K562 (cell line): ENCODE results near the gene QPCT. TPM values are rescaled to one million over a fixed set of nuclear protein-coding genes. Genes with fewer than 3 reads are reported as not detected.
A peak's percentile ranks its signal among the peaks of the same experiment; 100 is the strongest.

Experiments used
- ATAC-seq: fragments of 200-7000 bp; cut with Tn5 transposase; 3 replicates; pipeline ENCODE4 v1.9.1; 2020; ENCODE audit warnings: moderate library complexity
- BruUV-seq: library from RNA; stranded (reverse); fragments of 400-500 nt; replicated peaks from 2 replicates; lab custom pipeline; 2021; lab: Mats Ljungman, UMichigan
- CTCF ChIA-PET: fragments of 300-600 bp; formaldehyde crosslinking; extraction: SDS; loops from one replicate; lab custom pipeline; 2021; ENCODE audit warnings: low intra/inter-chr PET ratio; lab: Yijun Ruan, JAX
- POLR2A ChIA-PET: fragments of 300-600, 350-650 bp; sonication (Branson Sonifier 250); formaldehyde crosslinking; extraction: SDS; loops from one replicate; lab custom pipeline; 2021; ENCODE audit warnings: antibody characterized with exemption, inconsistent platforms; lab: Yijun Ruan, JAX
- DNase-seq, 4 experiments: peaks; one replicate each; pipeline versions ENCODE4 v3.0.0 to v3.0.0-alpha.2; 2011 to 2018; ENCODE audit warnings: low spot score in 3 of 4, mixed read lengths in 3 of 4; ENCODE audit errors: extremely low read depth in 1 of 4
- FAIRE-seq: peaks from 2 replicates; lab custom pipeline; 2011; peaks lifted over from hg19 to GRCh38; lab: Jason Lieb, UNC
- H2AFZ ChIP-seq: 2 replicates; pipeline ENCODE4 v1.6.0; 2011; ENCODE audit warnings: low read depth, low read length, control low read depth, inconsistent platforms
- H3K27ac ChIP-seq: fragments of 200-600 bp; 3 replicates; pipeline ENCODE4 v1.8.0; 2011; ENCODE audit warnings: low read depth, mild to moderate bottlenecking, control low read depth, inconsistent platforms, low read length, moderate library complexity, mixed read lengths; ENCODE audit errors: extremely low read depth
- H3K27me3 ChIP-seq, 2 experiments: fragments of 300-600 bp in 1 of 2; 2 replicates in 1 of 2; 3 replicates in 1 of 2; pipeline versions ENCODE4 v1.6.0 to v1.8.0; 2011; ENCODE audit warnings: inconsistent platforms in 2 of 2, low read length in 2 of 2, mild to moderate bottlenecking in 1 of 2, mixed read lengths in 1 of 2, moderate library complexity in 1 of 2; ENCODE audit not compliant: control insufficient read depth in 2 of 2, insufficient read depth in 2 of 2
- H3K36me3 ChIP-seq: fragments of 300-600 bp; 3 replicates; pipeline ENCODE4 v1.8.0; 2011; ENCODE audit warnings: mild to moderate bottlenecking, low read length, inconsistent platforms; ENCODE audit not compliant: control insufficient read depth, insufficient read depth
- H3K4me1 ChIP-seq, 2 experiments: fragments of 200-600 bp in 1 of 2; replicated peaks in 1 of 2; 2 replicates in 1 of 2; 3 replicates in 1 of 2; pipeline versions ENCODE4 v1.5.1 to v1.8.0; 2011; ENCODE audit warnings: inconsistent platforms in 2 of 2, low read length in 2 of 2, mild to moderate bottlenecking in 1 of 2, mixed read lengths in 1 of 2, moderate library complexity in 1 of 2; ENCODE audit not compliant: control insufficient read depth in 2 of 2, insufficient read depth in 2 of 2
- H3K4me2 ChIP-seq: 2 replicates; pipeline ENCODE4 v1.6.1; 2011; ENCODE audit warnings: low read length, control low read depth, inconsistent platforms, mixed read lengths; ENCODE audit not compliant: insufficient read depth
- H3K4me3 ChIP-seq: fragments of 200-600 bp; sonication (generic), shearing (Covaris generic); 2 replicates; pipeline ENCODE4 v1.5.1; 2016; ENCODE audit warnings: control low read depth, inconsistent platforms
- H3K79me2 ChIP-seq: fragments of 200-600 bp; 3 replicates; pipeline ENCODE4 v1.8.0; 2011; ENCODE audit warnings: low read length, inconsistent platforms; ENCODE audit not compliant: control insufficient read depth, insufficient read depth
- H3K9ac ChIP-seq, 2 experiments: 2 replicates each; pipeline versions ENCODE4 v1.6.0 to v1.6.1; 2011; ENCODE audit warnings: low read depth in 2 of 2, low read length in 2 of 2, control low read depth in 1 of 2, inconsistent platforms in 1 of 2, mild to moderate bottlenecking in 1 of 2, mixed read lengths in 1 of 2; ENCODE audit not compliant: insufficient read depth in 1 of 2
- H3K9me1 ChIP-seq: one replicate; pipeline ENCODE4 v1.6.0; 2011; ENCODE audit warnings: inconsistent platforms, mild to moderate bottlenecking, low read length, moderate library complexity; ENCODE audit not compliant: control insufficient read depth, insufficient read depth
- H3K9me3 ChIP-seq: replicated peaks from 2 replicates; pipeline ENCODE4 v1.5.1; 2011; ENCODE audit warnings: low read depth, low read length, inconsistent platforms; ENCODE audit not compliant: control insufficient read depth, insufficient read depth
- H4K20me1 ChIP-seq: replicated peaks from 2 replicates; pipeline ENCODE4 v1.6.1; 2011; ENCODE audit warnings: low read length, inconsistent platforms, mixed read lengths; ENCODE audit not compliant: control insufficient read depth, insufficient read depth
- CBFA2T3 ChIP-seq: fragments of 450-650 bp; IDR thresholded peaks from 2 replicates; pipeline ENCODE4 v1.6.1; 2017
- CEBPB ChIP-seq: fragments of 450-650 bp; IDR thresholded peaks from 2 replicates; pipeline ENCODE4 v1.6.1; 2016; ENCODE audit warnings: missing genetic modification characterization, missing compliant biosample characterization
- CEBPG ChIP-seq, 3 experiments: fragments of 200-800 bp in 1 of 3; sonication (Bioruptor generic) in 1 of 3; sonication (generic) in 1 of 3; formaldehyde crosslinking in 1 of 3; IDR thresholded peaks in 2 of 3; conservative IDR thresholded peaks in 1 of 3; 2 replicates each; pipeline versions ENCODE4 v1.6.1 to v1.8.0; 2016 to 2022; ENCODE audit warnings: missing compliant biosample characterization in 2 of 3, missing genetic modification characterization in 2 of 3, mild to moderate bottlenecking in 1 of 3, missing genetic modification reagents in 1 of 3
- ELK3 ChIP-seq: fragments of 450-650 bp; formaldehyde crosslinking; IDR thresholded peaks from 2 replicates; pipeline ENCODE4 v1.4.0; 2020; ENCODE audit warnings: mild to moderate bottlenecking
- IRF9 ChIP-seq: fragments of 450-650 bp; IDR thresholded peaks from 2 replicates; pipeline ENCODE4 v1.6.1; 2016; ENCODE audit warnings: missing biosample characterization, missing genetic modification characterization
- L3MBTL2 ChIP-seq: fragments of 450-650 bp; IDR thresholded peaks from 2 replicates; pipeline ENCODE4 v1.6.1; 2016; ENCODE audit warnings: mild to moderate bottlenecking, moderate library complexity
- MGA ChIP-seq: fragments of 450-650 bp; IDR thresholded peaks from 2 replicates; pipeline ENCODE4 v1.6.1; 2016; ENCODE audit warnings: mild to moderate bottlenecking, moderate library complexity
- SMARCA4 ChIP-seq: fragments of 450-650 bp; IDR thresholded peaks from 2 replicates; pipeline ENCODE4 v1.6.1; 2016
- WGBS: fragments of 100-300 bp; shearing (Covaris generic); methylation state at CpG from one replicate; pipeline ENCODE4 v1.1.6; 2016; ENCODE audit warnings: low coverage, mixed read lengths; ENCODE audit not compliant: insufficient coverage; ENCODE audit errors: missing lambda C conversion rate; 5-methylcytosine and 5-hydroxymethylcytosine counted together
- in situ Hi-C: fragments of 300-500 bp; cut with MboI; formaldehyde crosslinking; loops from 4 replicates; pipeline ENCODE4 v1.15.0; 2018; ENCODE audit warnings: inconsistent platforms, mixed read lengths
- intact Hi-C: fragments of 100-400 bp; cut with micrococcal nuclease; formaldehyde crosslinking; loops from 2 replicates; pipeline ENCODE4 v1.14.2; 2022
- polyA plus RNA-seq, 8 experiments: library from polyadenylated mRNA; depleted of rRNA in 4 of 8; stranded (reverse) in 5 of 8; unstranded in 3 of 8; fragments of >200 nt; fragmentation: Nextera tagmentation in 2 of 8; fragmentation: Illumina TruSeq in 1 of 8; extraction: Ambion mirVana in 2 of 8; extraction: Trizol in 1 of 8; gene quantifications; 2 replicates each; pipeline versions ENCODE4 v1.2.1 to v1.2.3, GENCODE V29; 2011 to 2014; ENCODE audit warnings: inconsistent platforms in 1 of 8, missing spikeins in 1 of 8
- total RNA-seq, 7 experiments: library from RNA; depleted of rRNA in 6 of 7; stranded (reverse); fragments of >200 nt in 6 of 7; fragmentation: Illumina TruSeq in 2 of 7; extraction: Trizol in 2 of 7; gene quantifications; 2 replicates each; pipeline versions ENCODE4 v1.2.1 to v1.2.3, GENCODE V29; 2011 to 2021; ENCODE audit warnings: low replicate concordance in 1 of 7

Gene QPCT
- total and polyA plus RNA-seq, 9 of the 15 experiments (the other 6 are each of a cell fraction or from before 2014, with no cell fraction given) = 0.07 TPM; not detected in 8

- H3K9me1 ChIP-seq = no peaks in the 10 kb centered on the region
- no TSS peak for BruUV-seq
- FAIRE-seq = no peak
These were observed 11.9 kb upstream of the QPCT start for GRCh38 chr2:37332560-37332959.

More at GRCh38 chr2:37332560-37332959, 11.9 kb upstream of the QPCT start:
- no peaks in the 10 kb centered on the region; a peak in 1 of 5 replicates for H3K4me1 ChIP-seq
- POLR2A ChIA-PET = no interaction called here
- TF ChIP-seq SMARCA4 (no peak), L3MBTL2 (peak; percentile 74), CEBPG (CRISPR knock-in tag; IDR thresholded peaks at IDR 0.05) (peak; percentile 83), CEBPG (tag; conservative IDR thresholded peaks at IDR 0.05 in 1 of 2, IDR thresholded peaks at IDR 0.05 in 1 of 2) (peak; percentile 91 to 98), ELK3 (CRISPR knock-in tag) (no peak), CEBPB (tag) (peak; percentile 98), IRF9 (tag) (peak; percentile 80), MGA (peak; percentile 56), CBFA2T3 (0 out of 2 replicates have a peak, but pooled peaks have one; percentile 28)
- TF ChIP-seq, all 486 proteins: peak for 6
- Histone ChIP-seq H3K9me3 (no peaks in the 10 kb centered on the region), H3K9ac (no peak overlapping the region), H3K4me3 (no peak overlapping the region), H3K36me3 (no peaks in the 10 kb centered on the region), H3K27ac (no peak overlapping the region), H3K79me2 (no peaks in the 10 kb centered on the region), H4K20me1 (no peaks in the 10 kb centered on the region), H3K27me3 (peaks cover 11 to 12% of the 10 kb centered on the region in 2 experiments), H2AFZ (no peak overlapping the region), H3K4me2 (no peak overlapping the region)
- DNase-seq (no peak), ATAC-seq (no peak)
- in situ Hi-C loops = no loop called here
- intact Hi-C loops = no loop called here
- CTCF ChIA-PET = no interaction called here
- WGBS = 7% methylated on average over 3 of the region's 3 CpGs
